B cell (primary cell): ENCODE data around the gene TFDP1.

Experiments used
- CTCF ChIP-seq: fragments of 200-600 bp; IDR thresholded peaks from one replicate; pipeline ENCODE4 v1.8.0; 2022; ENCODE audit warnings: antibody characterized with exemption, mild to moderate bottlenecking
- EZH2 ChIP-seq: IDR thresholded peaks from 2 replicates; pipeline ENCODE4 v1.6.1; 2012; ENCODE audit warnings: borderline replicate concordance, low read depth, mild to moderate bottlenecking, moderate library complexity, low read length; ENCODE audit not compliant: insufficient read depth, poor library complexity, severe bottlenecking

DNA sequence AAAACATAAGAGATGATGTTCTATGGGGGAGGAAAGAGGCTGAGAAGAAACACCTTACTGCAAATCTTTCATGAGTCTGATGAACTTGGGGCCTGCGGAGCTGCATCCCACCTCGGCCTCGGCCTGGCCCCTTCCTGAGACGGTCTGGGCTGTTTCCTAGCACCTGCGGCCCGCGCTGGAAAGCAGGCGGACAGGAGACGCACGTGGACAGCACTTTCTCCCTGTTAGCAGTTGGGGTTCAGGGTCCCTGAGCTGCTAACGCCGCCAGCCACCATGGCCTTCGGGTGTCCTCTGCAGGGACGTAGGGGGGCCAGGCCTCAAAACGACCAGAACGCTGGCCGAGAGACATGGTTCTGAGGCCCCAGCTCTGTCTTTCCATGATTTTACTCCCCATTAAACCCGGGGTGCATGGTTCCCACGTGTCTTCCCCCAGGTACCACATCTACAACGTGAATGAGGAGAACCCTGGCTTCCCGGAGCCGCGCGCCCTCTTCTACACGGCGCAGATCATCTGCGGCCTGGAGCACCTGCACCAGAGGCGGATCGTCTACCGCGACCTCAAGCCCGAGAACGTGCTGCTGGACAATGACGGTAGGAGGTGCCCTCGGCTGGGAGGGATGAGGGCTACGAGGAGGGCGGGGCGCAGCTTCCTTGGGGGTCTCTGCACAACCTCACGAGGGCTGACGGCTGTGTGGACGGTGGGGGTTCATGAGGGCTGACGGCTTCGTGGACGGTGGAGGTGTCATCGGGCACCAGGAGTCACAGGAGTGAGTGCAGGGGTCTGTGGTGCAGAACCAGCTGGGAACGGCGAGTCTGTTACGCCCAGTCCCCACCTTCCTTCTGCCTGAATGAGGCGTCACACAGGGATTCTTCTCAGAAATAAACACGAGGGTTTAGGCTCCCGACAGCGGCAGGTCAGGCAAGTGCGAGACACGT lies 86.8 kb downstream of the TFDP1 start:
- no peak for TF ChIP-seq CTCF
- no peak for TF ChIP-seq EZH2
